Activated CD4-positive, alpha-beta T cell treated with anti-CD3 and anti-CD28 coated beads for 4 hours (primary cell): ENCODE measurements around the gene MAPK6.

Experiments
- DNase-seq, 2 donors: peaks; one replicate each; pipeline ENCODE4 v3.0.0-alpha.2; 2020

MAPK6 gene

GRCh38 chr15:52105846-52106245 is 86.8 kb downstream of the MAPK6 start:
- no peak for DNase-seq

DNA sequence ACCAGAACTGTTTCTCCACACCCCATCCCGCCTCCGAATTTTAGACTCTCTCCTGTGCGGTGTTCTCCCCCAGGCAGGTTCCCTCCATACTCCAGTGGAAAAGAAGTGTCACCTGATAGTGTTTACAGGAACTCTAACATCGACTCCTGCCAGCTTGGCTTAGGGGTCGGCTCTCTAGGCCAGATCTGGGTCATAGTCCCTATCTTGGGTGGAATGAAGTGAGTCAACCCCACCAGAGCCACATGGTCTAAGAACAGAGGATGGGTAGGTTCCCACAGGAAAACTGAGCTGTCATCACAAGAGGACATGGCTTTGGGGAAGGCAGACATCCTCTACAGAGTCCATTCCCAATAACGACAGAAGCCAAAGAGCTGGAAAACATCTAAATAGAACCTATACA is 87.6 kb downstream of the MAPK6 start:
- no peak for DNase-seq

DNA sequence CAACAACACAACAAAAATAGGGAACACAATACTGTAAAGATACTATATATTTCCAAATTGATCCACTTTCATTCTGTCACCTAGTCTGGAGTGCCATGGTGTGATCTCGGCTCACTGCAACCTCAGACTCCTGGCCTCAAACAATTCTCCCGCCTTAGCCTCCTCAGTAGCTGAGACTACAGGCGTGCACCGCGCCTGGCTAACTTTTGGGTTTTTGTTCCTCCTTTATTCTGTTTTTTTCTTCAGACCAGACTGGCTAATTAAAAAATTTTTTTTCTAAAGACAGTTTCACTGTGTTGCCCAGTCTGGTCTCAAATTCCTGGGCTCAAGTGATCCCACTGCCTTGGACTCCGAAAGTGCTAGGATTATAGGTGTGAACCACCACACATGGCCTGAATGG is 88.2 kb downstream of the MAPK6 start:
- no peak for DNase-seq

DNA sequence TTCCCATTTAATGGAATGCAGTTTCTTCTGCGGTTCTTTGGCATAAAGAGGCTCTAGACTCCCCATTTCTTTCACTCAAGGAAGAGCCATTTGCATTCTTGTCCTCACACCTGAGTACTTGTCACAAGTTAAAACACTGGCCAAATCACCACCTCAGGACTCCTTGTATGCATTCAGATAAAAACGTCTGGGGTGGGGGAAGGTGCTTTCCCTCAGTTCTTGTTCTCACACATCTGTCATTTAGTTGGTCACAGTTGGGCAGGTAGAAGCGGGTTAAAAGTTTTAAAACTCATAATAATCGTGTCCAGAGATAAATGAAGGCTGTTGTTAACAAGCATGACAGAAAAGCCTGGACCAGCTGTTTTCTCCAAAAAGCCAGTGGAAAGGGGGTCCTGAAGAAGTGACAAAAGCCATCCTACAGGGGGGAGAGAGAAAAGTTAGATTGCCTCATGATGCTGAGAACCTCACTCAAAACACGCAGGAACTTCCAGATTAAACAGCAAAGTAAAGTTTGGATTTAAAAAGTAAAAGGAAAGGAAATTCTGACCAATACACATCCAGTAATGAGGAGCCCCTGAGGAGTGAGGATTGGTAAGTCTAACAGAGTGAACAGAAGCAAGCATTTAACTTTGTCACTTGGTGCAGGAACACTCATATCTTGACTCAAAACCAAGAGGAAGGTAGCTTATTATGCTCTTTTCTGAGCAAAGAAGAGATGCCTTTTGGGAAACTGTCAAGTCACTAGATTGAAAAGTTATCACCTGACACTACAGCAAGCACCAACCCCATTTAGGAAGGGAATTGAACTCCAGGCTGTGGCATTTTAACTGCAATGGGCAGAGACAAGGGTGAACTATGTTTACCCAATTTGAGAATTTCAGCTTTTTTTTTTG is 90.8 kb downstream of the MAPK6 start:
- DNase-seq, result no peak

DNA sequence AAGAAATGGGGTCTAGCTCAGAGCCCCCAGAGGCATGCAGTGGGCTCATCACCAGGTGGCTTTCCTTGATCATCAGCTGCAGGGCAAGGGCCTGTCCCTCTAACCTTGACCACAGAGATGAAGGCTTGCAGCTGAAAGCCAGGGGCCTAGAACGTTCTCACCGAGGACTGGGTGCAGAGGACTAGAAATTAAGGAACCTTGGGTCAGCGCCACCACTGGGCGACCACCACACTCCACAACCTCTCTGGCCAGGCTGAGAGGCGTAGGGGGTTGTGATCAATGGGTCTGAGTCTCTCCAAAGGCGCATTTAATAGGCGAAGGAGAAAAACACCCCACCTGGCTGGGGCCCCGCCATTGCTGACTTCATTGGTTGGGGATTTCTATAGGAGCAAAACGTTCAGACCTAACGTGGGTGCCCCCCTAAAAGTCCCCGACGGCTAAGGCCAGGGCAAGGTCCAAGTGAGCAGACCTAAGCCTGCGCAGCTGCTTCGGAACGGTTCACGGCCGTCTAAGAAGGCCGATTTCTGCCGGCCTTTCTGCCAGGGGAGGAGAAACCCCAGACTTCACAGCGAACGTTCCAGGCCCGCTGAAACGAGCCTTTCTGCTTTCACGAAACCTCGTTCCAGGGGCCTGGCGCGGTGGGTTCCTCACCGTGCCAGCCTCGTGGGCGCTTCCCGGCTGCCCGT is 92.6 kb downstream of the MAPK6 start:
- DNase-seq, result no peak

DNA sequence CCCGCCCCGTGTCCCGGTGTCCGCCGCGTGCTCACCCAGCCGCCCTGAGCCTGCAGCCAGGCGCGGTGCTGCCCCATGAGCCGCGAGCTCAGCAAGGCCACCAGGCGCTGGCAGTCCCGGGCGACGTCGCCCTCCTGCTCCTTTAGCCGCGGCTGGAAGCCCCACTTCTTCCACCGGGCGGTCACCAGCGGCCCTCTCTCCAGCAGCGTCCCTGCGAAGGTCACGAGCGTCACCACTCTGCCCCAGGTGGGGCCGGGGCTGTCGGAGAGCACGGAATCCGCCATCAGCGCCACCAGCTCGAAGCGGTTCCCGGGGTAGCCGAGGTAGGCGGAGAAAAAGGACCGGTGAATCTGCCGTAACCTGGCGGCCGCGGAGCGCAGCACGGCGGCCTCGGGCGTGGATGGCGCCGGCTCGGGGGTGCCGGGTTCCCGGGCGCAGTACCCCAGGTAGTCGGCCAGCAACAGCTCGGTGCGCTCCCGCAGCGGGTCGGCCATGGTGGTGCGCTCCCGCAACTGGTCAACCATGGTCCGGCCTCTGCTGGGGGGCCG is 93.3 kb downstream of the MAPK6 start:
- peak; percentile 31 to 38 for DNase-seq

- no peak for DNase-seq
Observed at GRCh38 chr15:52113235-52113634, 94.2 kb downstream of the MAPK6 start.

DNA sequence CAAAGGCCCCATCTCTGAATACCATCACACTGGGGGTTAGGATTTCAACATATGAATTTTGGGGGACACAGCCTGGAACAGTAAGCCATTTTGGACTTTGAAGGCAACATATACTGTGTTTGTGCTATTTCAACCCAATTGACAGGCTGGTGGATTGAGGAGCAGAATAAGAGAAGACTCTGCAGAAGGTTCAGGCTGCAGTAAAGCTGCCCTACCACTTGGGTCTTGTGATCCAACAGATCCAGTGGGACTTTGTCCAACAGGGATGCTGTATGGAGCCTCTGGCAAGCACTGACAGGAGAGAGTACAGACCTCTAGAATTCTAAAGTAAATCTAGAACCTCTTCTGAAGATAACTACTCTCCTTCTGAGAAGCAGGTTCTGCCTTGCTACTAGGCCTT is 94.7 kb downstream of the MAPK6 start:
- DNase-seq, result no peak

GRCh38 chr15:52114261-52115055 is 95.4 kb downstream of the MAPK6 start:
- DNase-seq, result no peak

GRCh38 chr15:52115598-52116427 is 96.8 kb downstream of the MAPK6 start:
- DNase-seq, result no peak
